HG03432 (cell line): Measurements from ENCODE around the gene DHRSX.
"Not testable (repeated sequence)": the region's sequence is repeated elsewhere in the genome, so short reads cannot be mapped to it uniquely, and the experiment has no call there.

ENCODE experiments used
- ATAC-seq: cut with Tn5 transposase; IDR thresholded peaks from one replicate; pipeline ENCODE4 v1.9.1; 2021; ENCODE audit warnings: mild to moderate bottlenecking, moderate library complexity; ENCODE audit not compliant: unreplicated experiment

DHRSX gene

DNA sequence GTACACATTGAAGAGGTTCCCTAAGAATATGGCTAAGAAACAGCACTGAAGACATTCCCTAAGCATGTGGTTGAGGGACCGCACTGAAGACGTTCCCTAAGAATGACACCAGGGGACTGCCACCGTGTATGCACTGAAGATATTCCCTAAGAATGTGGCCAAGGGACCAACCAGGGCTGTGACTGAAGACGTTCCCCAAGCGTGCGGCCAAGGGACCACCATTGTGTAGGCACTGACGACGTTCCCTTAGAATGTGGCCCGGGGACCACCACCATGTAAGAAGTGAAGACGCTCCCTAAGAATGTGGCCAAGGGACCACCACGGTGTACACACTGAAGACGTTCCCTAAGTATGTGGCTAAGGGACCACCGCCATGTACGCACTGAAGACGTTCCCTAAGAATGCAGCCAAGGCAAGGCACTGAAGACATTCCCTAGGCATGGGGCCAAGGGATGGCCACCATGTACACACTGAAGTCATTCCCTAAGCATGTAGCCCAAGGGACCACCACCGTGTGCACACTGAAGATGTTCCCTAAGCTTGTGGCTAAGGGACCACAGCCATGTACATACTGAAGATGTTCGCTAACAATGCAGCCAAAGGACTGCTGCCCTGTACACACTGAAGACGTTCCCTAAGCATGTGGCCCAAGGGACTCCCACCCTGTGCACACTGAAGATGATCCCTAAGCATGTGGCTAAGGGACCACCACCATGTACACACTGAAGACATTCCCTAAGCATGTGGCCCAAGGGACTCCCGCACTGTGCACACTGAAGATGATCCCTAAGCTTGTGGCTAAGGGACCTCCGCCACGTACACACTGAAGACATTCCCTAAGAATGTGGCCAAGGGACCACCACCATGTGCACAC lies 22.0 kb downstream of the DHRSX start:
- ATAC-seq: no peak

- not testable (repeated sequence) for ATAC-seq
These were observed 23.5 kb downstream of the DHRSX start for GRCh38 chrX:2477313-2477712.

DNA sequence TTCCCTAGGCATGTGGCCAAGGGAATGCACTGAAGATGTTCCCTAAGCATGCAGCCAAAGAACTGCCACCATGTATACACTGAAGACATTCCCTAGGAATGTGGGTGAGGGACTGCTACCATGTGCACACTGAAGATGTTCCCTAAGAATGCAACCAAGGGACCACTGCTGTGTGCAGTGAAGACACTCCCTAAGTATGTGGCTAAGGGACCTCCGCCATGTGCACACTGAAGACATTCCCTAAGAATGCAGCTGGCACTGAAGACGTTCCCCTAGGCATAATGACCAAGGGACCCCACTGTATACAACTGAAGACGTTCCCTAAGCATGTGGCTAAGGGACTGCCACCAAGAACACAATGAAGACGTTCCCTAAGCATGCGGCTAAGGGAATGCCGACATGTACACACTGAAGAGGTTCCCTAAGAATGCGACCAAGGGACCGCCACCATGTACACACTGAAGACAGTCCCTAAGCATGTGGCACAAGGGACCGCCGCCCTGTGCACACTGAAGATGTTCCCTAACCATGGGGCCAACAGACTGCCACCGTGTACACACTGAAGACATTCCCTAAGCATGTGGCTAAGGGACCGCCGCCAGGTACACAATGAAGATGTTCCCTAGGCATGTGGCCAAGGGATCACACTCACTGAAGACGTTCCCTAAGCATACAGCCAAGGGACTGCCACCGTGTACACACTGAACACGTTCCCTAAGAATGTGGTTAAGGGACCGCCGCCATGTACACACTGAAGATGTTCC lies 25.6 kb downstream of the DHRSX start:
- no peak for ATAC-seq

GRCh38 chrX:2474280-2474962 lies 26.4 kb downstream of the DHRSX start:
- ATAC-seq: no peak

DNA sequence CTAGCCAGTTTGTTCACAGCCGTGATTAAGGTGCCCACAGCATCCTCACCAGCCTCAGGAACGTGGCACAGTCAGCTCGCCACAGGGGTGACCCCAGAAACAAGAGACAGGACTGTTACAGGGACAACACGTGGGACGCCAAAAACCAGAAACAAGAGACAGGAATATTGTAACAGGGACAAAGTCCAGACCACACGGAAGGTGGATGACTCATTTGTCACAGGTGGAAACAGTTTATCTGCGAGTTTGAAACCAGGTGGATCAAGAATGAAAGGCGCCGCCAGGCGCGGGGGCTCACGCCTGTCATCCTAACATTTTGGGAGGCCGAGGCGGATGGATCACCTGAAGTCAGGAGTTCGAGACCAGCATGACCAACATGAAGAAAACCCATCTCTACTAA lies 27.7 kb downstream of the DHRSX start:
- ATAC-seq: not testable (repeated sequence)

DNA sequence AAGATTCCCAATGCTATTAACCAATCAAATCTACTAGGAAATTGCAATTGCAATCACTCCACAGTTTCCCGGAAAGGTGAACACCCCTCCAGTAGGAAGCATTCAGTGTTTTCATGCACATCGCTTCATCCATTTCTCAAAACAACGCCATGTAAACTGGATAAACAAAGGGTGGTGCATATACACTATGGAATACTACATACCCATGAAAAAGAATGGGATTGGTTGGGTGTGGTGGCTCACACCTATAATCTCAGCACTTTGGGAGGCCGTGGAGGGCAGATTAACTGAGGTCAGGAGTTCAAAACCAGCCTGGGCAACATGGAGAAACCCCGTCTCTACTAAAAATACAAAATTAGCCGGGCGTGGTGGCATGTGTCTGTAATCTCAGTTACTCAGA lies 29.1 kb downstream of the DHRSX start:
- ATAC-seq: no peak

DNA sequence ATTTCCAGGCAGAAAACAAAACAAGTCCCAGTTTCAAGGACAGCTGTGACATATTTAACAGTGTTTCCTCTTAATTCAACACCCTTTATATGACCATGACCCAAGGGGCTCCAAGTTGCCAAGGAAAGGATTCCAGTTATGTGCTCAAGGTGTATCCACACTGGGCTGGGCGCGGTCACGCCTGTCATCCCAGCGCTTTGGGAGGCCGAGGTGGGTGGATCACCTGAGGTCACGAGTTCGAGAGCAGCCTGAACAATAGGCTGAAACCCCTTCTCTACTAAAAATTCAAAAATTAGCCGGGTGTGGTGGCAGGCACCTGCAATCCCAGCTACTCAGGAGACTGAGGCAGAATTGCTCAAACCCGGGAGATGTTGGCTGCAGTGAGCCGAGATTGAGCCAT lies 29.6 kb downstream of the DHRSX start:
- ATAC-seq: not testable (repeated sequence)

DNA sequence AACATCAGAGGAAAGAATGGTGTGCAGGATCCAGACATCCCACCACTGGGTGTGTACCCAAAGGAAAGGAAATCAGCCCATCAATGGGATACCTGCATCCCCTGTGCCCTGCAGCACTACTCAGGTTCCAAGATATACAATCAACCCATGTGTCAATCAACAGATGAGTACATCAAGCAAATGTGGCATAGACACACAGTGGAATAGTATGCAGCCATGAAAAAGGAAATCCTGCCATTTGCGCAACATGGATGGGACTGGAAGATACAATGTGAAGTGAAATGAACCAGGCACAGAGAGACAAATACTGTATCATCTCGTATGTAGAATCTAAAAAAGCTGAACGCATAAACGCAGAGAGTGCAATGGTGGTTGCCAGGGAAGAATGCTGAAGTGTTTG lies 30.9 kb downstream of the DHRSX start:
- ATAC-seq: not testable (repeated sequence)

GRCh38 chrX:2469196-2469685 lies 31.5 kb downstream of the DHRSX start:
- ATAC-seq: no peak

- ATAC-seq: no peak
These were observed 32.2 kb downstream of the DHRSX start for GRCh38 chrX:2468261-2469195.

DNA sequence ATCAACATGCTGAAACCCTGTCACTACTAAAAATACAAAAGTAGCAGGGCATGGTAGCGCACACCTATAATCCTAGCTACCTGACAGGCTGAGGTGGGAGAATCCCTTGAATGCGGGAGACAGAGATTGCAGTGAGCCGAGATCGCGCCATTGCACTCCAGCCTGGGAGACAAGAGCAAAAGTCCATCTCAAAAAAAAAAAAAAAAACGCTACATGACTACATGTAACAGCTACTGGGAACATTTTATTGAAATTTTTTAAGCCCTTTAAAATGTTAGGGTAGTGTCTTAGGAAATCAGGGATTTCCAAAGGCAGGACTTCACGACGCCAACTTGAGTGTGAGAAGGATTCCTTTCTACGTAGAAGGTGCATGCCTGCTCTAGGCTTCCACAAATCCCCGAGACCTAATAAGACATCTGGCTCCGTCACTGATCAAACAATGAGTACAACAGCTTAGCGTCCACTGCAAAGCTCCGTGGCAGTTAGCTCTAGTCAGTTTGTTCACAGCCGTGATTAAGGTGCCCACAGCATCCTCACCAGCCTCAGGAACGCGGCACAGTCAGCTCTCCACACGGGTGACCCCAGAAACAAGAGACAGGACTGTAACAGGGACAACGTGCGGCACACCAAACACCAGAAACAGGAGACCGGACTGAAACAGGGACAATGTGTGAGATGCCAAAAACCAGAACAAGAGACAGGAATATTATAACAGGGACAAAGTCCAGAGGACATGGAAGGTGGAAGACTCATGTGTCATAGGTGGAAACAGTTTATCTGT lies 33.7 kb downstream of the DHRSX start:
- no peak for ATAC-seq

GRCh38 chrX:2464677-2465166 lies 36.1 kb downstream of the DHRSX start:
- ATAC-seq: no peak

GRCh38 chrX:2463973-2464676 lies 36.7 kb downstream of the DHRSX start:
- no peak for ATAC-seq

GRCh38 chrX:2463481-2463880 lies 37.3 kb downstream of the DHRSX start:
- not testable (repeated sequence) for ATAC-seq

- no peak for ATAC-seq
These were observed 38.0 kb downstream of the DHRSX start for GRCh38 chrX:2462780-2463179.

DNA sequence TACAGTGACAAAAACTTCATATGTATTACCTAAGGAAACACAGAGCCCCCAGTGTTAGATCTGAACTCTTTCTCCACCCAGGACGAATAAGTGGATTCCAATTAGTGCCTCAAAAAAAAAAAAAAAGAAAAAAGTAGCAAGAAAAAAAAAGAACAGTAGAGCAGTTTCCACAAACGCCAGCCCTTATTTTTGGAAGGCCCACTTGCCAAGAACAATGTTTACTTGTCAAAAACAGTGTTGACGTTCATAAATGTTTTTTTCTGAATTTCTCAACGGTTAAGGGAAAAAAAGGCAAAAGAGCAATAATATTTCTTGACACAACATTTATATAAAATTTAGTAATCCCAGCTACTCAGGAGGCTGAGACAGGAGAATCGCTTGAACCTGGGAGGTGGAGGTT lies 38.7 kb downstream of the DHRSX start:
- ATAC-seq: no peak

- no peak for ATAC-seq
These were observed 39.1 kb downstream of the DHRSX start for GRCh38 chrX:2461711-2462016.

- not testable (repeated sequence) for ATAC-seq
These were observed 39.7 kb downstream of the DHRSX start for GRCh38 chrX:2460821-2461710.
